K562 (cell line): ENCODE measurements around the gene BCAS2. TPM values are rescaled to one million over a fixed set of nuclear protein-coding genes. Genes with fewer than 3 reads are reported as not detected.

ENCODE experiments used
- CBX3 ChIP-seq, 2 experiments: IDR thresholded peaks; 1 replicate in 1 of 2; 2 replicates in 1 of 2; pipeline ENCODE4 v1.6.1; 2012; ENCODE audit warnings: inconsistent platforms in 2 of 2, low read length in 2 of 2, borderline replicate concordance in 1 of 2, control low read depth in 1 of 2
- CEBPG ChIP-seq, 3 experiments: fragments of 200-800 bp in 1 of 3; sonication (Bioruptor generic) in 1 of 3; sonication (generic) in 1 of 3; formaldehyde crosslinking in 1 of 3; IDR thresholded peaks in 2 of 3; conservative IDR thresholded peaks in 1 of 3; 2 replicates each; pipeline versions ENCODE4 v1.6.1 to v1.8.0; 2016 to 2022; ENCODE audit warnings: missing compliant biosample characterization in 2 of 3, missing genetic modification characterization in 2 of 3, mild to moderate bottlenecking in 1 of 3, missing genetic modification reagents in 1 of 3
- EWSR1 ChIP-seq: fragments of 450-650 bp; IDR thresholded peaks from 2 replicates; pipeline ENCODE4 v1.6.1; 2018; ENCODE audit warnings: borderline replicate concordance, mild to moderate bottlenecking, low read depth, moderate library complexity; ENCODE audit not compliant: partially characterized antibody
- NEUROD1 ChIP-seq: fragments of 150-350 bp; IDR thresholded peaks from 2 replicates; pipeline ENCODE4 v1.6.1; 2014; ENCODE audit warnings: borderline replicate concordance, low read length, low read depth; ENCODE audit not compliant: partially characterized antibody
- RAD21 ChIP-seq, 2 experiments: fragments of 250-450 bp in 1 of 2; fragments of 450-650 bp in 1 of 2; sonication (Bioruptor Pico) in 1 of 2; formaldehyde crosslinking in 1 of 2; IDR thresholded peaks in 1 of 2; conservative IDR thresholded peaks in 1 of 2; 2 replicates each; pipeline versions ENCODE4 v1.4.0 to v1.8.0; 2020 to 2022; ENCODE audit warnings: mild to moderate bottlenecking in 2 of 2, moderate library complexity in 1 of 2
- RAD51 ChIP-seq: fragments of 450-650 bp; IDR thresholded peaks from 2 replicates; pipeline ENCODE4 v1.7.1; 2016; ENCODE audit warnings: low read depth, mild to moderate bottlenecking, borderline replicate concordance
- SAP30 ChIP-seq: fragments of 200-600 bp; sonication (generic); IDR thresholded peaks from 2 replicates; pipeline ENCODE4 v1.6.1; 2012; ENCODE audit warnings: borderline replicate concordance, low read depth, mild to moderate bottlenecking, moderate library complexity, low read length, control low read depth, inconsistent platforms; ENCODE audit not compliant: insufficient read depth, poor library complexity, severe bottlenecking
- ZNF830 ChIP-seq: fragments of 250-450 bp; sonication (Bioruptor Pico); IDR thresholded peaks from 2 replicates; pipeline ENCODE4 v1.5.0; 2021; ENCODE audit warnings: mild to moderate bottlenecking
- polyA plus RNA-seq, 8 experiments: library from polyadenylated mRNA; depleted of rRNA in 4 of 8; stranded (reverse) in 5 of 8; unstranded in 3 of 8; fragments of >200 nt; fragmentation: Nextera tagmentation in 2 of 8; fragmentation: Illumina TruSeq in 1 of 8; extraction: Ambion mirVana in 2 of 8; extraction: Trizol in 1 of 8; gene quantifications; 2 replicates each; pipeline versions ENCODE4 v1.2.1 to v1.2.3, GENCODE V29; 2011 to 2014; ENCODE audit warnings: inconsistent platforms in 1 of 8, missing spikeins in 1 of 8
- total RNA-seq, 7 experiments: library from RNA; depleted of rRNA in 6 of 7; stranded (reverse); fragments of >200 nt in 6 of 7; fragmentation: Illumina TruSeq in 2 of 7; extraction: Trizol in 2 of 7; gene quantifications; 2 replicates each; pipeline versions ENCODE4 v1.2.1 to v1.2.3, GENCODE V29; 2011 to 2021; ENCODE audit warnings: low replicate concordance in 1 of 7
- TF ChIP-seq, protein P1 (sequence below): sonication (generic); IDR thresholded peaks from 2 replicates; pipeline ENCODE4 v1.6.1; 2016
- TF ChIP-seq, protein P2 (sequence below): fragments of 250-450 bp; sonication (Bioruptor Pico); IDR thresholded peaks from 2 replicates; pipeline ENCODE4 v1.4.0; 2020; ENCODE audit warnings: mild to moderate bottlenecking, moderate library complexity, borderline replicate concordance
- TF ChIP-seq, protein P3 (sequence below), 2 experiments: fragments of 450-650 bp; conservative IDR thresholded peaks; 2 replicates each; pipeline ENCODE4 v1.6.1; 2017; ENCODE audit warnings: mild to moderate bottlenecking in 2 of 2, moderate library complexity in 2 of 2
- TF ChIP-seq, protein P4 (sequence below): fragments of 450-650 bp; IDR thresholded peaks from 2 replicates; pipeline ENCODE4 v1.6.1; 2016; ENCODE audit warnings: low read depth

BCAS2 gene
- total and polyA plus RNA-seq, 9 of the 15 experiments (the other 6 are each of a cell fraction or from before 2014, with no cell fraction given): 59.3 to 183 (median 81.1) TPM

DNA sequence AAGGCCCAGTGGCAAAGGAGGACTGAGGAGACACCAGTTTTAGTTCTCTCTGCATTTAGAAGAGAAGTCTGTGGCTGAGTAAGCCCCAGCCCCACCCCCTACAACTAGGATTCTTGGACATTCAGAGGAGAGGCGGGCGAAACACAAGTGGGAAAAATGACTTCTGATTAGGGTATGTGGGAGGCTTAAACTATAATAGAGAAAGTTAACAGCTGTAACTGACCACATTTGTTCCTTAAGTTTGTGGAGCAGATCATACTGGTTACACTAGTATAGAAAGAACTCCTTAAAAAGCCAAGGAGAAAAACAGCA, 59.2 kb downstream of the BCAS2 start (continued):
- TF ChIP-seq, protein P1, sequence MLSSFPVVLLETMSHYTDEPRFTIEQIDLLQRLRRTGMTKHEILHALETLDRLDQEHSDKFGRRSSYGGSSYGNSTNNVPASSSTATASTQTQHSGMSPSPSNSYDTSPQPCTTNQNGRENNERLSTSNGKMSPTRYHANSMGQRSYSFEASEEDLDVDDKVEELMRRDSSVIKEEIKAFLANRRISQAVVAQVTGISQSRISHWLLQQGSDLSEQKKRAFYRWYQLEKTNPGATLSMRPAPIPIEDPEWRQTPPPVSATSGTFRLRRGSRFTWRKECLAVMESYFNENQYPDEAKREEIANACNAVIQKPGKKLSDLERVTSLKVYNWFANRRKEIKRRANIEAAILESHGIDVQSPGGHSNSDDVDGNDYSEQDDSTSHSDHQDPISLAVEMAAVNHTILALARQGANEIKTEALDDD: peak; percentile 92
- TF ChIP-seq RAD21 (CRISPR knock-in tag; conservative IDR thresholded peaks at IDR 0.05 in 1 of 2, IDR thresholded peaks at IDR 0.05 in 1 of 2) (no peak), CBX3 (IDR thresholded peaks at IDR 0.05; ENCODE audit: borderline replicate concordance in 1 of 2, low read length in 2 of 2) (no peak), ZNF830 (no peak), SAP30 (no peak), RAD51 (no peak), NEUROD1 (no peak), EWSR1 (no peak), CEBPG (CRISPR knock-in tag; IDR thresholded peaks at IDR 0.05) (no peak), CEBPG (tag; conservative IDR thresholded peaks at IDR 0.05 in 1 of 2, IDR thresholded peaks at IDR 0.05 in 1 of 2) (no peak)
- TF ChIP-seq, protein P2, sequence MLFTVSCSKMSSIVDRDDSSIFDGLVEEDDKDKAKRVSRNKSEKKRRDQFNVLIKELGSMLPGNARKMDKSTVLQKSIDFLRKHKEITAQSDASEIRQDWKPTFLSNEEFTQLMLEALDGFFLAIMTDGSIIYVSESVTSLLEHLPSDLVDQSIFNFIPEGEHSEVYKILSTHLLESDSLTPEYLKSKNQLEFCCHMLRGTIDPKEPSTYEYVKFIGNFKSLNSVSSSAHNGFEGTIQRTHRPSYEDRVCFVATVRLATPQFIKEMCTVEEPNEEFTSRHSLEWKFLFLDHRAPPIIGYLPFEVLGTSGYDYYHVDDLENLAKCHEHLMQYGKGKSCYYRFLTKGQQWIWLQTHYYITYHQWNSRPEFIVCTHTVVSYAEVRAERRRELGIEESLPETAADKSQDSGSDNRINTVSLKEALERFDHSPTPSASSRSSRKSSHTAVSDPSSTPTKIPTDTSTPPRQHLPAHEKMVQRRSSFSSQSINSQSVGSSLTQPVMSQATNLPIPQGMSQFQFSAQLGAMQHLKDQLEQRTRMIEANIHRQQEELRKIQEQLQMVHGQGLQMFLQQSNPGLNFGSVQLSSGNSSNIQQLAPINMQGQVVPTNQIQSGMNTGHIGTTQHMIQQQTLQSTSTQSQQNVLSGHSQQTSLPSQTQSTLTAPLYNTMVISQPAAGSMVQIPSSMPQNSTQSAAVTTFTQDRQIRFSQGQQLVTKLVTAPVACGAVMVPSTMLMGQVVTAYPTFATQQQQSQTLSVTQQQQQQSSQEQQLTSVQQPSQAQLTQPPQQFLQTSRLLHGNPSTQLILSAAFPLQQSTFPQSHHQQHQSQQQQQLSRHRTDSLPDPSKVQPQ (CRISPR knock-in tag): no peak
- TF ChIP-seq, protein P3, sequence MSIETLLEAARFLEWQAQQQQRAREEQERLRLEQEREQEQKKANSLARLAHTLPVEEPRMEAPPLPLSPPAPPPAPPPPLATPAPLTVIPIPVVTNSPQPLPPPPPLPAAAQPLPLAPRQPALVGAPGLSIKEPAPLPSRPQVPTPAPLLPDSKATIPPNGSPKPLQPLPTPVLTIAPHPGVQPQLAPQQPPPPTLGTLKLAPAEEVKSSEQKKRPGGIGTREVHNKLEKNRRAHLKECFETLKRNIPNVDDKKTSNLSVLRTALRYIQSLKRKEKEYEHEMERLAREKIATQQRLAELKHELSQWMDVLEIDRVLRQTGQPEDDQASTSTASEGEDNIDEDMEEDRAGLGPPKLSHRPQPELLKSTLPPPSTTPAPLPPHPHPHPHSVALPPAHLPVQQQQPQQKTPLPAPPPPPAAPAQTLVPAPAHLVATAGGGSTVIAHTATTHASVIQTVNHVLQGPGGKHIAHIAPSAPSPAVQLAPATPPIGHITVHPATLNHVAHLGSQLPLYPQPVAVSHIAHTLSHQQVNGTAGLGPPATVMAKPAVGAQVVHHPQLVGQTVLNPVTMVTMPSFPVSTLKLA (conservative IDR thresholded peaks at IDR 0.05): 0 out of 4 replicates have a peak, but pooled peaks of 1 of the 2 experiments have one; percentile 4
- TF ChIP-seq, protein P4, sequence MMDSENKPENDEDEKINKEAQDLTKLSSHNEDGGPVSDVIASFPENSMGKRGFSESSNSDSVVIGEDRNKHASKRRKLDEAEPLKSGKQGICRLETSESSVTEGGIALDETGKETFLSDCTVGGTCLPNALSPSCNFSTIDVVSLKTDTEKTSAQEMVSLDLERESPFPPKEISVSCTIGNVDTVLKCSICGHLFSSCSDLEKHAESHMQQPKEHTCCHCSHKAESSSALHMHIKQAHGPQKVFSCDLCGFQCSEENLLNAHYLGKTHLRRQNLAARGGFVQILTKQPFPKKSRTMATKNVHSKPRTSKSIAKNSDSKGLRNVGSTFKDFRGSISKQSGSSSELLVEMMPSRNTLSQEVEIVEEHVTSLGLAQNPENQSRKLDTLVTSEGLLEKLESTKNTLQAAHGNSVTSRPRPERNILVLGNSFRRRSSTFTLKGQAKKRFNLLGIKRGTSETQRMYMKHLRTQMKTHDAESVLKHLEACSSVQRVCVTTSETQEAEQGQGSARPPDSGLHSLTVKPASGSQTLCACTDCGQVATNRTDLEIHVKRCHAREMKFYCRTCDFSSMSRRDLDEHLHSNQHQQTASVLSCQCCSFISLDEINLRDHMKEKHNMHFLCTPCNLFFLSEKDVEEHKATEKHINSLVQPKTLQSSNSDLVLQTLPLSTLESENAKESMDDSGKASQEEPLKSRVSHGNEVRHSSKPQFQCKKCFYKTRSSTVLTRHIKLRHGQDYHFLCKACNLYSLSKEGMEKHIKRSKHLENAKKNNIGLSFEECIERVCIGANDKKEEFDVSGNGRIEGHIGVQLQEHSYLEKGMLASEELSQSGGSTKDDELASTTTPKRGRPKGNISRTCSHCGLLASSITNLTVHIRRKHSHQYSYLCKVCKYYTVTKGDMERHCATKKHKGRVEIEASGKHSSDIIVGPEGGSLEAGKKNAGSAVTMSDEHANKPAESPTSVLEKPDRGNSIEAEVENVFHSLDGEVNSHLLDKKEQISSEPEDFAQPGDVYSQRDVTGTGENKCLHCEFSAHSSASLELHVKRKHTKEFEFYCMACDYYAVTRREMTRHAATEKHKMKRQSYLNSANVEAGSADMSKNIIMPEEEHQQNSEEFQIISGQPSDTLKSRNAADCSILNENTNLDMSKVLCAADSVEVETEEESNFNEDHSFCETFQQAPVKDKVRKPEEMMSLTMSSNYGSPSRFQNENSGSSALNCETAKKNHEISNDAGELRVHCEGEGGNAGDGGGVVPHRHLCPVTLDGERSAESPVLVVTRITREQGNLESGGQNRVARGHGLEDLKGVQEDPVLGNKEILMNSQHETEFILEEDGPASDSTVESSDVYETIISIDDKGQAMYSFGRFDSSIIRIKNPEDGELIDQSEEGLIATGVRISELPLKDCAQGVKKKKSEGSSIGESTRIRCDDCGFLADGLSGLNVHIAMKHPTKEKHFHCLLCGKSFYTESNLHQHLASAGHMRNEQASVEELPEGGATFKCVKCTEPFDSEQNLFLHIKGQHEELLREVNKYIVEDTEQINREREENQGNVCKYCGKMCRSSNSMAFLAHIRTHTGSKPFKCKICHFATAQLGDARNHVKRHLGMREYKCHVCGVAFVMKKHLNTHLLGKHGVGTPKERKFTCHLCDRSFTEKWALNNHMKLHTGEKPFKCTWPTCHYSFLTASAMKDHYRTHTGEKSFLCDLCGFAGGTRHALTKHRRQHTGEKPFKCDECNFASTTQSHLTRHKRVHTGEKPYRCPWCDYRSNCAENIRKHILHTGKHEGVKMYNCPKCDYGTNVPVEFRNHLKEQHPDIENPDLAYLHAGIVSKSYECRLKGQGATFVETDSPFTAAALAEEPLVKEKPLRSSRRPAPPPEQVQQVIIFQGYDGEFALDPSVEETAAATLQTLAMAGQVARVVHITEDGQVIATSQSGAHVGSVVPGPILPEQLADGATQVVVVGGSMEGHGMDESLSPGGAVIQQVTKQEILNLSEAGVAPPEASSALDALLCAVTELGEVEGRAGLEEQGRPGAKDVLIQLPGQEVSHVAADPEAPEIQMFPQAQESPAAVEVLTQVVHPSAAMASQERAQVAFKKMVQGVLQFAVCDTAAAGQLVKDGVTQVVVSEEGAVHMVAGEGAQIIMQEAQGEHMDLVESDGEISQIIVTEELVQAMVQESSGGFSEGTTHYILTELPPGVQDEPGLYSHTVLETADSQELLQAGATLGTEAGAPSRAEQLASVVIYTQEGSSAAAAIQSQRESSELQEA: no peak
